ENCODE results near the gene CMTM6.

- TF ChIP-seq CTCF (IDR thresholded peaks at IDR 0.05) (no peak), POLR2A (IDR thresholded peaks at IDR 0.05) (no peak)
Measured at GRCh38 chr3:32511005-32511404, 8.4 kb upstream of the CMTM6 start.

Measured in vagina (tissue), 2 donors.